GM12874 (cell line): ENCODE results near the gene RNF183.

Experiments
- CTCF ChIP-seq: IDR thresholded peaks from 2 replicates; pipeline ENCODE4 v1.5.1; 2011; ENCODE audit warnings: low read depth, mild to moderate bottlenecking, control low read depth, low read length, moderate library complexity; ENCODE audit not compliant: insufficient read depth

RNF183 gene

GRCh38 chr9:113331780-113332179 is 28.6 kb upstream of the RNF183 start:
- TF ChIP-seq CTCF = no peak

GRCh38 chr9:113328045-113328782 is 25.0 kb upstream of the RNF183 start:
- TF ChIP-seq CTCF = no peak

- TF ChIP-seq CTCF = no peak
Measured at GRCh38 chr9:113326230-113326629, 23.1 kb upstream of the RNF183 start.

- TF ChIP-seq CTCF = no peak
Measured at GRCh38 chr9:113322671-113323070, 19.5 kb upstream of the RNF183 start.

GRCh38 chr9:113320051-113320450 is 16.9 kb upstream of the RNF183 start:
- no peak for TF ChIP-seq CTCF

GRCh38 chr9:113319054-113319453 is 15.9 kb upstream of the RNF183 start:
- no peak for TF ChIP-seq CTCF

GRCh38 chr9:113317777-113318176 is 14.6 kb upstream of the RNF183 start:
- no peak for TF ChIP-seq CTCF
